SH-SY5Y (cell line): ENCODE results near the gene RFX6.

Experiments used
- GATA2 ChIP-seq: IDR thresholded peaks from 2 replicates; pipeline ENCODE4 v1.6.1; 2011; ENCODE audit warnings: mild to moderate bottlenecking, low read depth, low read length
- GATA3 ChIP-seq: IDR thresholded peaks from 2 replicates; pipeline ENCODE4 v1.6.1; 2011; ENCODE audit warnings: low read depth, mild to moderate bottlenecking, low read length, moderate library complexity

- TF ChIP-seq GATA2 (no peak), GATA3 (no peak)
These were observed 78.7 kb downstream of the RFX6 start for GRCh38 chr6:116955773-116956172.
